Measurements from ENCODE around the gene SLAMF6.

- TF ChIP-seq POLR2A (IDR thresholded peaks at IDR 0.05) (no peak), CTCF (IDR thresholded peaks at IDR 0.05) (no peak)
Measured at GRCh38 chr1:160460683-160461287, 62.3 kb downstream of the SLAMF6 start.
